ENCODE measurements around the gene NEB. TPM values are rescaled to one million over a fixed set of nuclear protein-coding genes. Genes with fewer than 3 reads are reported as not detected.
"Not testable (repeated sequence)": the region's sequence is repeated elsewhere in the genome, so short reads cannot be mapped to it uniquely, and the experiment has no call there.

The NEB gene
- total RNA-seq, 1 donor = under 0.01 TPM

- no peak for DNase-seq (ENCODE audit: low read depth)
- no peak for TF ChIP-seq CTCF (IDR thresholded peaks at IDR 0.05; ENCODE audit: insufficient read depth, low read depth, low read length)
- H3K4me3 ChIP-seq (ENCODE audit: low read depth, low read length) = no peak overlapping the region
Measured at GRCh38 chr2:151609705-151610104, 124.6 kb downstream of the NEB start.

GRCh38 chr2:151607459-151608424, 126.5 kb downstream of the NEB start:
- not testable (repeated sequence) for DNase-seq (ENCODE audit: low read depth); H3K4me3 ChIP-seq (ENCODE audit: low read depth, low read length)

GRCh38 chr2:151603530-151603929, 130.7 kb downstream of the NEB start:
- not testable (repeated sequence) for H3K4me3 ChIP-seq (ENCODE audit: low read depth, low read length); DNase-seq (ENCODE audit: low read depth)

- DNase-seq (ENCODE audit: low read depth) = not testable (repeated sequence)
Measured at GRCh38 chr2:151602402-151602801, 131.9 kb downstream of the NEB start.

GRCh38 chr2:151601803-151602202, 132.5 kb downstream of the NEB start:
- H3K4me3 ChIP-seq (ENCODE audit: low read depth, low read length); DNase-seq (ENCODE audit: low read depth): not testable (repeated sequence)

More at GRCh38 chr2:151602402-151602801, 131.9 kb downstream of the NEB start:
- H3K4me3 ChIP-seq (ENCODE audit: low read depth, low read length) = not testable (repeated sequence)

- not testable (repeated sequence) for H3K4me3 ChIP-seq (ENCODE audit: low read depth, low read length); DNase-seq (ENCODE audit: low read depth)
Measured at GRCh38 chr2:151596903-151597608, 137.2 kb downstream of the NEB start.

- not testable (repeated sequence) for H3K4me3 ChIP-seq (ENCODE audit: low read depth, low read length); DNase-seq (ENCODE audit: low read depth)
Measured at GRCh38 chr2:151591908-151592255, 142.4 kb downstream of the NEB start.

GRCh38 chr2:151591250-151591907, 142.9 kb downstream of the NEB start:
- DNase-seq (ENCODE audit: low read depth) = not testable (repeated sequence)

GRCh38 chr2:151581300-151581699, 153.0 kb downstream of the NEB start:
- not testable (repeated sequence) for H3K4me3 ChIP-seq (ENCODE audit: low read depth, low read length); DNase-seq (ENCODE audit: low read depth)

More at GRCh38 chr2:151591250-151591907, 142.9 kb downstream of the NEB start:
- H3K4me3 ChIP-seq (ENCODE audit: low read depth, low read length) = not testable (repeated sequence)

- not testable (repeated sequence) for H3K4me3 ChIP-seq (ENCODE audit: low read depth, low read length)
Measured at GRCh38 chr2:151580697-151581096, 153.6 kb downstream of the NEB start.

GRCh38 chr2:151577116-151577515, 157.2 kb downstream of the NEB start:
- H3K4me3 ChIP-seq (ENCODE audit: low read depth, low read length) = no peak overlapping the region
- TF ChIP-seq CTCF (IDR thresholded peaks at IDR 0.05; ENCODE audit: insufficient read depth, low read depth, low read length) = no peak
- DNase-seq (ENCODE audit: low read depth) = no peak

More at GRCh38 chr2:151580697-151581096, 153.6 kb downstream of the NEB start:
- DNase-seq (ENCODE audit: low read depth) = not testable (repeated sequence)

Measured in fibroblast of villous mesenchyme (primary cell).